ENCODE measurements around the gene MACROD2. TPM values are rescaled to one million over a fixed set of nuclear protein-coding genes. Genes with fewer than 3 reads are reported as not detected.

The MACROD2 gene
- total and polyA plus RNA-seq, 2 of the 4 experiments (the other 2 are of a cell fraction): not detected

- Histone ChIP-seq H3K9me1 (ENCODE audit: insufficient read depth, low read length) (no peaks in the 10 kb centered on the region), H4K91ac (ENCODE audit: insufficient read depth, low read depth, low read length) (no peak overlapping the region), H2BK5ac (ENCODE audit: low read depth, low read length, poor library complexity, severe bottlenecking) (no peak overlapping the region), H3K27me3 (ENCODE audit: control insufficient read depth, insufficient read depth, low read length) (no peaks in the 10 kb centered on the region), H3K4me1 (ENCODE audit: control insufficient read depth, insufficient read depth, low read length) (no peaks in the 10 kb centered on the region), H2AK5ac (ENCODE audit: low read depth, low read length) (no peak overlapping the region), H3K9ac (ENCODE audit: low read depth, low read length) (no peak overlapping the region), H2BK120ac (ENCODE audit: low read depth, low read length) (no peak overlapping the region), H3K4me2 (ENCODE audit: low read depth, low read length) (no peak overlapping the region), H3K36me3 (ENCODE audit: control insufficient read depth, insufficient read depth, low read length) (no peaks in the 10 kb centered on the region), H4K20me1 (ENCODE audit: insufficient read depth, low read length) (no peaks in the 10 kb centered on the region), H3K27ac (ENCODE audit: insufficient read depth, low read length) (no peak overlapping the region), H2AK9ac (replicated peaks; ENCODE audit: low read depth, low read length, poor library complexity) (no peak overlapping the region), H3K4me3 (ENCODE audit: insufficient read depth, low read depth, low read length) (no peak overlapping the region), H3K56ac (ENCODE audit: extremely low read depth, insufficient read depth, low read length) (no peak overlapping the region), H2BK15ac (ENCODE audit: low read depth, low read length) (no peak overlapping the region), H4K5ac (ENCODE audit: low read depth, low read length) (no peak overlapping the region), H3K9me3 (ENCODE audit: control insufficient read depth, insufficient read depth, low read length) (peaks cover 5% of the 10 kb centered on the region), H2AFZ (replicated peaks; ENCODE audit: low read length, poor library complexity) (no peak overlapping the region), H3K14ac (replicated peaks; ENCODE audit: low read depth, low read length) (no peak overlapping the region), H3K79me1 (ENCODE audit: low read depth in 1 of 2, low read length in 2 of 2) (no peaks in the 10 kb centered on the region), H3K18ac (ENCODE audit: low read depth, low read length) (no peak overlapping the region), H2BK20ac (ENCODE audit: low read depth, low read length) (no peak overlapping the region), H4K8ac (ENCODE audit: low read depth in 2 of 2, low read length in 2 of 2) (no peak overlapping the region), H3K4ac (ENCODE audit: low read depth, low read length) (no peak overlapping the region), H3K23ac (ENCODE audit: low read depth, low read length) (no peak overlapping the region)
- ChIA-PET POLR2A (ENCODE audit: unreplicated experiment) (interaction anchor here (0.6 kb wide), 1 partner anchor 934 kb away, joined by 6 read pairs; no protein-coding TSS in a partner anchor), CTCF (no interaction called here)
- intact Hi-C loops (cut with micrococcal nuclease) (no loop called here), in situ Hi-C loops (cut with MboI; ENCODE audit: low sequenced_read_pairs) (no loop called here), dilution Hi-C loops (cut with HindIII; ENCODE audit: low sequenced_read_pairs, unreplicated experiment) (no loop called here)
- no CpG with 5 or more reads among the region's 3 CpGs for WGBS, 2 experiments (ENCODE audit: extremely low coverage in 2 of 2, insufficient read length in 1 of 2)
- no peak for ATAC-seq (ENCODE audit: low read depth)
- DNase-seq: no peak
- BruUV-seq (replicated peaks): no TSS peak
- TF ChIP-seq BHLHE40 (IDR thresholded peaks at IDR 0.05; ENCODE audit: low read depth, low read length) (no peak), CTCF (conservative IDR thresholded peaks at IDR 0.05; ENCODE audit: low read depth, low read length) (no peak), RCOR1 (IDR thresholded peaks at IDR 0.05; ENCODE audit: insufficient replicate concordance, low read length) (no peak)
Observed at GRCh38 chr20:14817101-14817500, 821.8 kb downstream of the MACROD2 start.

All from IMR-90 (cell line).